Measurements from ENCODE around the gene GYPC.

Gene GYPC

DNA sequence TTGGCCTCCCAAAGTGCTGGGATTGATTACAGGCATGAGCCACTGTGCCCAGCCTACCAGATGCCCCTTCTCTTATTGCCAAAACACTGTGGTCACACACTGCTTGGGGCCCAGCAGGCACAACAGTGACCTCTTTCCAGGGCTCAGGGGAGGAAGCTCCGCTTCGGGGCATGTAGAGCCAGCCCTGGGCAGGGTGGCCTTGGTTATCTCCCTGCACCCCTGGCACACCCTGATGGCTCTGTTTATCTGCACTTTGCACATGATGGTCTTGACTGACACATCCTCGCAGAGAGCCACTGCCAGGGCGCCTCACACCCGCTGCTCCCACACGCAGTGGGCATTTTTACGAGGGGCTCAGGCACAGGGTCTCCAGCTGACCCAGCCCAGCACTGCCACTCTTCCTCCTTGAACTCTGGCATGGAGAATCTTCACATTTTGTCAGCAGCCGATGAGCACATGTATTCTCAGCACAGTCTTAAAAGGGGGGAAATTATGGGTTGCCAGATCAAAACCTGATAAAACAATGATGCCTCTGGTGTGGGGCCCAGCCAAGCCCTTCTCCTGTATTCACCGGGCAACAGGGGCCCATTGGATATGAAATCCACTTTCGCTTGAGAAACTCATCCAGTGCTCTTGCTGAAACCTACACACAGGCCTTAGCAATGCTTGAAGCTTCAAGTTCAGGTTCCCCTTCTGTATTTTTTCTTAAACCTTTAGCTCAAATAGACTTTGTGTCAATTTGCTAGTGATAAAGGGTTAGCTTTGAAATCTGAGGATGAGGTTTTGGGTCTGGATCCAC is 5.9 kb downstream of the GYPC start:
- H3K4me3 ChIP-seq (ENCODE audit: low read length), result no peak overlapping the region
- peaks cover 21% of the 10 kb centered on the region for H3K36me3 ChIP-seq (replicated peaks; ENCODE audit: low read depth, low read length)
- peaks cover 96% of the 10 kb centered on the region for H3K79me2 ChIP-seq (ENCODE audit: low read length)
- TF ChIP-seq, protein P1, sequence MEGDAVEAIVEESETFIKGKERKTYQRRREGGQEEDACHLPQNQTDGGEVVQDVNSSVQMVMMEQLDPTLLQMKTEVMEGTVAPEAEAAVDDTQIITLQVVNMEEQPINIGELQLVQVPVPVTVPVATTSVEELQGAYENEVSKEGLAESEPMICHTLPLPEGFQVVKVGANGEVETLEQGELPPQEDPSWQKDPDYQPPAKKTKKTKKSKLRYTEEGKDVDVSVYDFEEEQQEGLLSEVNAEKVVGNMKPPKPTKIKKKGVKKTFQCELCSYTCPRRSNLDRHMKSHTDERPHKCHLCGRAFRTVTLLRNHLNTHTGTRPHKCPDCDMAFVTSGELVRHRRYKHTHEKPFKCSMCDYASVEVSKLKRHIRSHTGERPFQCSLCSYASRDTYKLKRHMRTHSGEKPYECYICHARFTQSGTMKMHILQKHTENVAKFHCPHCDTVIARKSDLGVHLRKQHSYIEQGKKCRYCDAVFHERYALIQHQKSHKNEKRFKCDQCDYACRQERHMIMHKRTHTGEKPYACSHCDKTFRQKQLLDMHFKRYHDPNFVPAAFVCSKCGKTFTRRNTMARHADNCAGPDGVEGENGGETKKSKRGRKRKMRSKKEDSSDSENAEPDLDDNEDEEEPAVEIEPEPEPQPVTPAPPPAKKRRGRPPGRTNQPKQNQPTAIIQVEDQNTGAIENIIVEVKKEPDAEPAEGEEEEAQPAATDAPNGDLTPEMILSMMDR (IDR thresholded peaks at IDR 0.05; ENCODE audit: low read depth, low read length), result no peak
- TF ChIP-seq EZH2phosphoT487 (IDR thresholded peaks at IDR 0.05; ENCODE audit: low read depth), result no peak
- no peak overlapping the region for H3K9ac ChIP-seq (ENCODE audit: low read length)
- no peak overlapping the region for H3K4me2 ChIP-seq (ENCODE audit: low read length)
- H2AFZ ChIP-seq (ENCODE audit: low read depth, low read length), result no peak overlapping the region
- no peak overlapping the region for H3K27ac ChIP-seq (ENCODE audit: low read length)
- H3K9me3 ChIP-seq (ENCODE audit: insufficient read depth, low read length), result no peaks in the 10 kb centered on the region
- peaks cover 12% of the 10 kb centered on the region; the same call in 1 of the 2 replicates for H4K20me1 ChIP-seq (ENCODE audit: insufficient read depth, low read length)
- H3K27me3 ChIP-seq (ENCODE audit: low read depth, low read length), result no peaks in the 10 kb centered on the region
- peaks cover 57% of the 10 kb centered on the region for H3K4me1 ChIP-seq (ENCODE audit: low read length)

DNA sequence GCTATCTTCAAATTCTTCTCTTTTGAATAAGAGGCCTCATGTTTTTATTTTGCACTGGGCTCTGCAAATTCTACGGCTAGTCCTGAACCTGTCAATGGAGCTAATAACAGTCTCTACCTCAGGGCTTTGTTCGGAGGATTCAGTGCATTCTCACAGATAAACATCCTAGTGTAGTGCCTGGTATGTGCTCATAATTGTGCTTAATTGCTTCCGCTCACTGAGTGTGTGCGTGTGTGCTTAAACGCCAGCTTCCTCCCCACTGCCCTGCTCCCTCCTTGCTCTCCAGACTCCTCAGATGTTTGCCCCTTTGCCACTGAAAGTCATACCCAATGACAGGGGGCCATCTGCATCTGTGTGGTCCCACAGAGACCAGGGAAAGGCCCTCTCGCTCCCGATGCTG is 6.7 kb downstream of the GYPC start:
- H3K4me2 ChIP-seq (ENCODE audit: low read length), result no peak overlapping the region
- H3K9ac ChIP-seq (ENCODE audit: low read length), result no peak overlapping the region
- peaks cover 53% of the 10 kb centered on the region for H3K4me1 ChIP-seq (ENCODE audit: low read length)
- H3K36me3 ChIP-seq (replicated peaks; ENCODE audit: low read depth, low read length), result peaks cover 21% of the 10 kb centered on the region
- H3K9me3 ChIP-seq (ENCODE audit: insufficient read depth, low read length), result no peaks in the 10 kb centered on the region
- H3K4me3 ChIP-seq (ENCODE audit: low read length), result no peak overlapping the region
- H2AFZ ChIP-seq (ENCODE audit: low read depth, low read length), result no peak overlapping the region
- H4K20me1 ChIP-seq (ENCODE audit: insufficient read depth, low read length), result peaks cover 15% of the 10 kb centered on the region; the same call in 1 of the 2 replicates
- peaks cover 93% of the 10 kb centered on the region for H3K79me2 ChIP-seq (ENCODE audit: low read length)
- TF ChIP-seq, protein P1 (IDR thresholded peaks at IDR 0.05; ENCODE audit: low read depth, low read length), result no peak
- TF ChIP-seq EZH2phosphoT487 (IDR thresholded peaks at IDR 0.05; ENCODE audit: low read depth), result no peak
- no peaks in the 10 kb centered on the region for H3K27me3 ChIP-seq (ENCODE audit: low read depth, low read length)
- H3K27ac ChIP-seq (ENCODE audit: low read length), result no peak overlapping the region

DNA sequence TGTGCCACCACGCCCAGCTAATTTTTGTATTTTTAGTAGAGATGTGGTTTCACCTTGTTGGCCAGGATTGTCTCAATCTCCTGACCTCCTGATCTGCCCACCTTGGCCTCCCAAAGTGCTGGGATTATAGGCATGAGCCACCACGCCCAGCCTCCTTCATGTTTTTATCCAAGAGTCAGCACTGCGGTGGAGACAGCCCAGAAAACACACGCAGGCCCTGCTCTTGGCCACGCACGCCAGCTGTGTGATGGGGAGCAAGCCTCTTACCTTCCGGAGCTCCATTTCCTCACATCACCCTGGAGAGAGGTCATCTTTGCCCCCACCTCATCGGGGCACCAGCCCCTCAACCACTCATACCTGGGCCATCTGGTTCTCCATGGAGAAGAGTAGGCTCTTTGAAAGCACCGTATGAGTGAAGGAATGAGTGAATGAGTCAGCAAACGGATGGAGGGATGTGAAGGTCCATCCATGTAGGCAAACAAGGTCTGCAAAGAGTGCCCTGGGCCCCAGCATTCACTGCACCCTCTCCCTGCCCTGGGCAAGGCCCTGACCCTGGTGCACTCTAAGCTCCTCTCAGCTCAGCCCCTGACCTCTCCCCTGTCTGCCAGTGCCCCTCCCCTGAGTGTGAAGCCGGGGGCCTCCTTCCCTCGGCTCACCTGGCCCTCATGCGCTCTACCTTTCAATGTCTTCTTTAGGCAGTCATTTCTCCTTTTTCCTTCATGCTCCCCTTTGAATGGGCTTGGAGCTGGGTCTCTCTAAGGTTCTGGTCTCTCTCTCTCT is 7.4 kb downstream of the GYPC start:
- Histone ChIP-seq H3K79me2 (ENCODE audit: low read length) (peaks cover 91% of the 10 kb centered on the region), H3K36me3 (replicated peaks; ENCODE audit: low read depth, low read length) (peaks cover 17% of the 10 kb centered on the region), H3K4me1 (ENCODE audit: low read length) (peaks cover 45% of the 10 kb centered on the region), H2AFZ (ENCODE audit: low read depth, low read length) (no peak overlapping the region), H3K27ac (ENCODE audit: low read length) (peak overlapping the region; percentile 71), H4K20me1 (ENCODE audit: insufficient read depth, low read length) (peaks cover 15% of the 10 kb centered on the region; the same call in 1 of the 2 replicates), H3K4me2 (ENCODE audit: low read length) (peak overlapping the region; percentile 78), H3K9me3 (ENCODE audit: insufficient read depth, low read length) (no peaks in the 10 kb centered on the region), H3K9ac (ENCODE audit: low read length) (peak overlapping the region; percentile 48; the same call in 1 of the 2 replicates), H3K4me3 (ENCODE audit: low read length) (peak overlapping the region; percentile 49), H3K27me3 (ENCODE audit: low read depth, low read length) (no peaks in the 10 kb centered on the region)
- TF ChIP-seq EZH2phosphoT487 (IDR thresholded peaks at IDR 0.05; ENCODE audit: low read depth), result no peak
- TF ChIP-seq, protein P1 (IDR thresholded peaks at IDR 0.05; ENCODE audit: low read depth, low read length), result no peak

DNA sequence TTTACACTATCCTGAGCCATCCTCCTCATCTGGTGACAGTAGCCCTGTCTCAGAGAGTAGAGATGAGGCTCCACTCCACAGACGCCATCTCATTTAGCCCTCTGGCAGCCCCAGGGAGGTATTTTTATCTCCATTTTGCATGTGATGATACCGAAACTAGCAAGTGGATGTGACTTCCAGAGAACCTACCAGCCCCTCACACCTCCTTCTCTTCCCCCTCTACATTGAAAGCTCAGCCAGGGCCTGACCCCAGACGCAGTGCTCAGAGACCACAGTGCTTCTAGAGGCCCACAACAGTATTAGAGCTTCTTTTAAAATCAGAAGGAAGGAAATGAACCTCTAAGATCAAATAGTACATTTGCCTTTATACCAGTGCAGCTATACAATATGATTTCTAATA is 8.3 kb downstream of the GYPC start:
- no peaks in the 10 kb centered on the region for H3K27me3 ChIP-seq (ENCODE audit: low read depth, low read length)
- peak overlapping the region; percentile 49 for H3K4me3 ChIP-seq (ENCODE audit: low read length)
- H3K4me1 ChIP-seq (ENCODE audit: low read length), result peaks cover 37% of the 10 kb centered on the region
- no peaks in the 10 kb centered on the region for H3K9me3 ChIP-seq (ENCODE audit: insufficient read depth, low read length)
- peaks cover 20% of the 10 kb centered on the region for H3K36me3 ChIP-seq (replicated peaks; ENCODE audit: low read depth, low read length)
- H4K20me1 ChIP-seq (ENCODE audit: insufficient read depth, low read length), result peaks cover 17% of the 10 kb centered on the region
- H3K4me2 ChIP-seq (ENCODE audit: low read length), result peak overlapping the region; percentile 78
- H3K9ac ChIP-seq (ENCODE audit: low read length), result peak overlapping the region; percentile 48; the same call in 1 of the 2 replicates
- peaks cover 91% of the 10 kb centered on the region for H3K79me2 ChIP-seq (ENCODE audit: low read length)
- peak overlapping the region; percentile 71 for H3K27ac ChIP-seq (ENCODE audit: low read length)
- H2AFZ ChIP-seq (ENCODE audit: low read depth, low read length), result no peak overlapping the region
- TF ChIP-seq EZH2phosphoT487 (IDR thresholded peaks at IDR 0.05; ENCODE audit: low read depth), result no peak
- TF ChIP-seq, protein P1 (IDR thresholded peaks at IDR 0.05; ENCODE audit: low read depth, low read length), result no peak
